ENCODE measurements around the gene ZBTB37.

- TF ChIP-seq CTCF (conservative IDR thresholded peaks at IDR 0.05; ENCODE audit: low read depth, low read length) (no peak), CEBPB (IDR thresholded peaks at IDR 0.05; ENCODE audit: low read depth, low read length) (no peak), MAZ (IDR thresholded peaks at IDR 0.05; ENCODE audit: borderline replicate concordance, low read depth, low read length) (no peak), MAFK (IDR thresholded peaks at IDR 0.05; ENCODE audit: low read depth, low read length) (no peak), SMC3 (IDR thresholded peaks at IDR 0.05; ENCODE audit: low read depth, low read length) (no peak), USF2 (IDR thresholded peaks at IDR 0.05; ENCODE audit: low read depth, low read length) (no peak)
These were observed 8.6 kb downstream of the ZBTB37 start for GRCh38 chr1:173876732-173877131.

Measured in IMR-90 (cell line).